Activated B cell treated with CpG ODN at 0.5 μM for 24 hours (primary cell): ENCODE results near the gene TCHP. TPM values are rescaled to one million over a fixed set of nuclear protein-coding genes. Genes with fewer than 3 reads are reported as not detected.

Source experiments
- ATAC-seq: fragments of 200-7000 bp; cut with Tn5 transposase; one replicate; pipeline ENCODE4 v1.10.0; 2021; ENCODE audit warnings: low read depth, mild to moderate bottlenecking, moderate library complexity
- CTCF ChIA-PET: fragments of 350-600 bp; sonication (Branson Sonifier 250); formaldehyde crosslinking; loops from one replicate; lab custom pipeline; 2021; ENCODE audit warnings: antibody characterized with exemption; lab: Charles Lee
- POLR2A ChIA-PET: fragments of 350-600 bp; sonication (Branson Sonifier 250); formaldehyde crosslinking; loops from one replicate; lab custom pipeline; 2021; ENCODE audit warnings: antibody characterized with exemption; lab: Charles Lee
- DNase-seq: peaks from one replicate; pipeline ENCODE4 v3.0.0; 2022
- H3K27ac Mint-ChIP-seq: one replicate; pipeline ENCODE4 v1.8.0; 2020; ENCODE audit warnings: mixed read lengths
- H3K27me3 Mint-ChIP-seq: one replicate; pipeline ENCODE4 v1.8.0; 2021; ENCODE audit warnings: mixed read lengths
- H3K36me3 Mint-ChIP-seq: one replicate; pipeline ENCODE4 v1.8.0; 2021; ENCODE audit warnings: low read depth, mixed read lengths
- H3K4me1 Mint-ChIP-seq: one replicate; pipeline ENCODE4 v1.8.0; 2021; ENCODE audit warnings: mixed read lengths
- H3K4me3 Mint-ChIP-seq: one replicate; pipeline ENCODE4 v1.8.0; 2020; ENCODE audit warnings: mild to moderate bottlenecking, mixed read lengths
- H3K9me3 Mint-ChIP-seq: one replicate; pipeline ENCODE4 v1.8.0; 2020; ENCODE audit warnings: mixed read lengths
- CTCF ChIP-seq: fragments of 200-600 bp; IDR thresholded peaks from one replicate; pipeline ENCODE4 v1.8.0; 2022; ENCODE audit warnings: antibody characterized with exemption, mild to moderate bottlenecking
- intact Hi-C: fragments of 100-400 bp; cut with micrococcal nuclease; formaldehyde crosslinking; loops from one replicate; pipeline ENCODE4 v1.15.1; 2024
- total RNA-seq: library from RNA; stranded (reverse); gene quantifications from 2 replicates; pipeline ENCODE4 v1.2.3, GENCODE V29; 2022

TCHP gene
- total RNA-seq, 1 donor from 2014 or later = 28.3 TPM

DNA sequence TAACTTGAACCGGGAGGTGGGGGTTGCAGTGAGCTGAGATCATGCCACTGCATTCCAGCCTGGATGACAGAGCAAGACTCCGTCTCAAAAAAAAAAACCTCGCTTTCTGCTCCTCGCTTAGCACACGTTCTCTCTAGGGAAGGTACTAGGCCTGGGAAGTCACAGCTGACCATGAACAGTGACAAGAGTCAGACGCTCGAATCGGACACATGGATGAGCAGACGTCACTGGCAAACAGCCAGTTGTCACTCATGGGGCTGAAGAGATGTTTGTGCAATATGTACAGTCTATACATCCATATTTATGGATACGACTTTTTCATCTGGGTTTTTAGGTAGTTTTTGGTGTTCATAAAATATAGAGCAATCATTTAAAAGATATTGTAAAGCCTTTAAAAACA, 19.4 kb downstream of the TCHP start:
- Mint-ChIP-seq H3K9me3 (no peaks in the 10 kb centered on the region), H3K27ac (no peak overlapping the region), H3K4me1 (peaks cover 8% of the 10 kb centered on the region), H3K36me3 (peaks cover 67% of the 10 kb centered on the region), H3K27me3 (no peaks in the 10 kb centered on the region), H3K4me3 (no peak overlapping the region)
- TF ChIP-seq CTCF = no peak
- ATAC-seq (no peak), DNase-seq (no peak)
- intact Hi-C loops = no loop called here
- ChIA-PET CTCF (no interaction called here), POLR2A (interaction anchor here (0.6 kb wide), 1 partner anchor 80 kb away, joined by 4 read pairs; the partner anchor contains the start of gene ANKRD13A)

DNA sequence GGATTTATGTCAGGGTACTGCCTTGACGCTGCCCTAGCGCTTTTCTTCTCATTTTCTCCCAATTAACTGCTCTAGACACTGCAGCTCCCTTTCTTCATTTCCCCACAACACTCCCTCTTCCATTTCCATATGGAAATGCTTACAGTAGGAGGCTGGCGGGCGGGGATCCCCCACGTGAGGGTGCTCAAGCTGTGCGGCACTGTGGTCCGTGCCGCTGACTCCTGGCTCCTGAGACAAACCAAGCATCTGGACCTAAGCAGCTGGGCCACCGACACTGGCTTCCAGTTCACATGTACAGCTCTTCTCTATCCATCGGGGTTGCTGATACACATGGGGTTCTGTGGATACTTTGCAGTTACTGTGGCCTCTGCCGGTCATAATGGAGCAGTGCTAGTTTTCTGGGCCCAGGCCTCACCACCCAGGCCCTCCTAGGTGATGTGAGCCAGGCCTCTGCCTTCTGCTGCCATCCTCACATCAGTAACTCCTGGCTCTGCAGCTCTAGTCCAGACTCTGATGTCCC, 20.2 kb downstream of the TCHP start:
- H3K4me1 Mint-ChIP-seq = peaks cover 14% of the 10 kb centered on the region
- no peak for TF ChIP-seq CTCF
- CTCF ChIA-PET = no interaction called here
- peaks cover 64% of the 10 kb centered on the region for H3K36me3 Mint-ChIP-seq
- no peak overlapping the region for H3K4me3 Mint-ChIP-seq
- ATAC-seq (no peak), DNase-seq (no peak)
- H3K9me3 Mint-ChIP-seq = no peaks in the 10 kb centered on the region
- intact Hi-C loops = no loop called here
- no peak overlapping the region for H3K27ac Mint-ChIP-seq
- POLR2A ChIA-PET = interaction anchor here (0.6 kb wide), 1 partner anchor 79 kb away, joined by 4 read pairs; the partner anchor contains the start of gene ANKRD13A
- no peaks in the 10 kb centered on the region for H3K27me3 Mint-ChIP-seq

DNA sequence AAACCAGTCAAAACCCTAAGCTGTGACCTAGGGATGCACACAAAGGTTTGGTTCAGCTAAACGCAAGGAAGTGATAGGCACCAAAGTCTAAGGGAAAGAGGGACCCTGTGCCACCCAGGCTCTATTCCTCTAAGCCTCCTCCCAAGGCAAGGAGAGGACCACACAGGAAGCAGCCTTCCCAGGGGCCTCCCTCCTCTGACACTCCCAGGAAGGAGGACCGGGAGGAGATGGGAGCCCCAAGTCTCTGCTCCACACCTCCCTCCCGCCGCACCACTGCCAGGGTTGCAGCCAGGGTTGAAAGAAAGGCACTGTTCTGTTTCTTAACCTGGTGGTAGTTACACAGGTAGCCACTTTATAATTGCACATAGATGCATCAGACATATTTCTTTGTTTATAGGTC, 21.9 kb downstream of the TCHP start:
- H3K27ac Mint-ChIP-seq = peak overlapping the region; percentile 30
- no peak overlapping the region for H3K4me3 Mint-ChIP-seq
- intact Hi-C loops = no loop called here
- ATAC-seq (no peak), DNase-seq (no peak)
- peaks cover 49% of the 10 kb centered on the region for H3K36me3 Mint-ChIP-seq
- no peak for TF ChIP-seq CTCF
- no peaks in the 10 kb centered on the region for H3K9me3 Mint-ChIP-seq
- POLR2A ChIA-PET = no interaction called here
- CTCF ChIA-PET = no interaction called here
- no peaks in the 10 kb centered on the region for H3K27me3 Mint-ChIP-seq
- peaks cover 14% of the 10 kb centered on the region for H3K4me1 Mint-ChIP-seq

- POLR2A ChIA-PET = interaction anchor here (0.7 kb wide), 1 partner anchor 499 kb away, joined by 3 read pairs; no protein-coding TSS in a partner anchor
- Mint-ChIP-seq H3K4me3 (no peak overlapping the region), H3K9me3 (no peaks in the 10 kb centered on the region), H3K27me3 (no peaks in the 10 kb centered on the region), H3K4me1 (peaks cover 14% of the 10 kb centered on the region), H3K27ac (no peak overlapping the region), H3K36me3 (peaks cover 42% of the 10 kb centered on the region)
- intact Hi-C loops = no loop called here
- TF ChIP-seq CTCF = no peak
- CTCF ChIA-PET = no interaction called here
- ATAC-seq = no peak
- no peak for DNase-seq
Observed at GRCh38 chr12:109923038-109923437, 23.0 kb downstream of the TCHP start.

DNA sequence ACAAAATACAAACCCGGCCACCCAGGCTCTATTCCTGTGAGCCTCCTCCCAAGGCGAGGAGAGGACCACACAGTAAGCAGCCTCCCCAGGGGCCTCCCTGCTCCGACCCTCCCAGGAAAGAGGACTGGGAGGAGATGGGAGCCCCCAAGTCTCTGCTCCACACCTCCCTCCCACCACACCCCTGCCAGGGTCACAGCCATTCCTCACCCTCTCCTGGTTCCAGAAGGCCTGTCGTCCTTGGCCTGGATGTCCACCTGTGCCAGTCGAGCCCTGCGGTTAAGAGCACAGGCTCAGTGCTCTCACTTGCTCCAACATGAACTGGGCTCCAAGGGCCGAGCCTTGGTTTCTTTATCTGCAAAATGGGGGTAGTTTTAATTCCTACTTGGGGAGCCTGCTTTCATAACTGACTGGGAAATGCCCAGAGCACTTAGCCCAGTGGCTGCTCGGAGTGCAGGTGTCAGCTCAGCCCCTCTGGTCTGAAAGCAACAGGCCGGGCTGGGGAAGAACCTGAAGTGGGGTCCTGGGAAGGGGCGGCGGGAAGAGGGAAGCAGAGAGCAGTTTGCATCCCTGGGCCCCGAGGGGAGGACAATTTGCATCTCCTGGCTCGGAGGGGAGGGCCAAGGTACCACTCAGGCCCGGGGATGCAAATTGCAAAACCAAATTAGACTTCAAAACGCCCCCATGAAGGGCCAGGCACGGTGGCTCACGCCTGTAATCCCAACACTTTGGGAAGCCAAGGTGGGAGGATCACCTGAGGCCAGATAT, 23.6 kb downstream of the TCHP start:
- H3K27ac Mint-ChIP-seq = no peak overlapping the region
- H3K4me1 Mint-ChIP-seq = peaks cover 14% of the 10 kb centered on the region
- no peak for DNase-seq
- H3K9me3 Mint-ChIP-seq = no peaks in the 10 kb centered on the region
- ChIA-PET CTCF (no interaction called here), POLR2A (interaction anchor here (0.7 kb wide), 1 partner anchor 285 kb away, joined by 4 read pairs; no protein-coding TSS in a partner anchor)
- TF ChIP-seq CTCF = no peak
- no peak overlapping the region for H3K4me3 Mint-ChIP-seq
- intact Hi-C loops = no loop called here
- no peaks in the 10 kb centered on the region for H3K27me3 Mint-ChIP-seq
- ATAC-seq = no peak
- H3K36me3 Mint-ChIP-seq = peaks cover 37% of the 10 kb centered on the region
